HepG2 (cell line): Measurements from ENCODE around the gene LRRC45. TPM values are rescaled to one million over a fixed set of nuclear protein-coding genes. Genes with fewer than 3 reads are reported as not detected.

Experiments used
- AHR ChIP-seq: IDR thresholded peaks from 2 replicates; pipeline ENCODE4 v1.6.1; 2018; ENCODE audit warnings: missing genetic modification reagents, missing compliant biosample characterization
- EHMT2 ChIP-seq: fragments of 200-600 bp; sonication (generic); IDR thresholded peaks from 2 replicates; pipeline ENCODE4 v1.7.0; 2017; ENCODE audit warnings: antibody characterized with exemption, low read depth, low read length, borderline replicate concordance
- ETS1 ChIP-seq: sonication (generic); formaldehyde crosslinking; IDR thresholded peaks from 2 replicates; pipeline ENCODE4 v1.4.0; 2020; ENCODE audit warnings: missing genetic modification reagents
- MATR3 ChIP-seq: sonication (generic); formaldehyde crosslinking; IDR thresholded peaks from 2 replicates; pipeline ENCODE4 v1.4.0; 2020; ENCODE audit warnings: missing genetic modification reagents
- MEIS1 ChIP-seq: sonication (generic); formaldehyde crosslinking; IDR thresholded peaks from 2 replicates; pipeline ENCODE4 v1.9.0; 2021; ENCODE audit warnings: mild to moderate bottlenecking, missing genetic modification reagents, moderate library complexity, borderline replicate concordance
- MTA1 ChIP-seq: sonication (generic); formaldehyde crosslinking; IDR thresholded peaks from 2 replicates; pipeline ENCODE4 v1.4.0; 2020; ENCODE audit warnings: missing genetic modification reagents, mild to moderate bottlenecking, borderline replicate concordance
- PHF5A ChIP-seq: IDR thresholded peaks from one replicate; pipeline ENCODE4 v1.6.1; 2018; ENCODE audit warnings: low read depth, missing genetic modification reagents; ENCODE audit not compliant: unreplicated experiment
- PRDM4 ChIP-seq: sonication (generic); formaldehyde crosslinking; IDR thresholded peaks from 2 replicates; pipeline ENCODE4 v1.9.0; 2021; ENCODE audit warnings: missing genetic modification reagents, borderline replicate concordance
- SAP130 ChIP-seq: IDR thresholded peaks from 2 replicates; pipeline ENCODE4 v1.6.1; 2016; ENCODE audit warnings: low read depth
- STAT6 ChIP-seq: sonication (generic); formaldehyde crosslinking; IDR thresholded peaks from 2 replicates; pipeline ENCODE4 v1.4.0; 2020; ENCODE audit warnings: missing genetic modification reagents, mild to moderate bottlenecking, borderline replicate concordance
- TFE3 ChIP-seq: IDR thresholded peaks from 2 replicates; pipeline ENCODE4 v1.6.1; 2016
- ZBTB33 ChIP-seq: sonication (generic); formaldehyde crosslinking; IDR thresholded peaks from 2 replicates; pipeline ENCODE4 v1.4.0; 2020; ENCODE audit warnings: missing genetic modification reagents
- ZGPAT ChIP-seq: IDR thresholded peaks from 2 replicates; pipeline ENCODE4 v1.6.1; 2016; ENCODE audit warnings: mild to moderate bottlenecking
- ZNF580 ChIP-seq: IDR thresholded peaks from 2 replicates; pipeline ENCODE4 v1.6.1; 2016; ENCODE audit warnings: low read depth, borderline replicate concordance
- ZNF670 ChIP-seq: sonication (generic); formaldehyde crosslinking; IDR thresholded peaks from 2 replicates; pipeline ENCODE4 v1.8.0; 2022; ENCODE audit warnings: mild to moderate bottlenecking, missing genetic modification reagents, borderline replicate concordance
- ZNF841 ChIP-seq: sonication (generic); formaldehyde crosslinking; IDR thresholded peaks from 2 replicates; pipeline ENCODE4 v1.8.1; 2023; ENCODE audit warnings: missing genetic modification reagents, borderline replicate concordance
- polyA plus RNA-seq, 8 experiments: library from polyadenylated mRNA; depleted of rRNA in 3 of 8; stranded (reverse) in 7 of 8; unstranded in 1 of 8; fragments of >200 nt; fragmentation: Illumina TruSeq in 4 of 8; extraction: Trizol in 4 of 8; gene quantifications; 2 replicates each; pipeline versions ENCODE4 v1.2.1 to v1.2.3, GENCODE V29; 2011 to 2016; ENCODE audit warnings: low read depth in 4 of 8, missing spikeins in 1 of 8, mixed read lengths in 1 of 8; ENCODE audit not compliant: insufficient read depth in 1 of 8
- total RNA-seq, 5 experiments: library from RNA; depleted of rRNA; stranded (reverse); fragments of >200 nt; fragmentation: Illumina TruSeq; extraction: Trizol; gene quantifications; 2 replicates each; pipeline ENCODE4 v1.2.3, GENCODE V29; 2016; ENCODE audit warnings: low read depth in 1 of 5

Gene LRRC45
- total and polyA plus RNA-seq, 2 of the 13 experiments (the other 11 are each of a cell fraction or from before 2014, with no cell fraction given): 11.6 to 48.1 TPM

GRCh38 chr17:82065638-82066303, 42.7 kb downstream of the LRRC45 start, which contains the start of gene DUS1L (continued):
- peak; percentile 61 for TF ChIP-seq ZNF670 (CRISPR knock-in tag)
- peak; percentile 57; the same call in 1 of the 2 replicates for TF ChIP-seq TFE3 (CRISPR knock-in tag)
- TF ChIP-seq STAT6 (CRISPR knock-in tag): no peak
- no peak for TF ChIP-seq ETS1 (CRISPR knock-in tag)
- TF ChIP-seq PHF5A (CRISPR knock-in tag): peak; percentile 69
- TF ChIP-seq PRDM4 (CRISPR knock-in tag): peak; percentile 48; the same call in 1 of the 2 replicates
- TF ChIP-seq MEIS1 (CRISPR knock-in tag): peak; percentile 62; the same call in 1 of the 2 replicates
- peak; percentile 88 for TF ChIP-seq SAP130 (CRISPR knock-in tag)
- TF ChIP-seq EHMT2: no peak
- peak; percentile 81; the same call in 1 of the 2 replicates for TF ChIP-seq ZNF580
- TF ChIP-seq AHR: peak; percentile 94; the same call in 1 of the 2 replicates
- TF ChIP-seq MTA1 (CRISPR knock-in tag): peak; percentile 90; the same call in 1 of the 2 replicates
- TF ChIP-seq MATR3 (CRISPR knock-in tag): no peak
- peak; percentile 90; the same call in 1 of the 2 replicates for TF ChIP-seq ZGPAT (CRISPR knock-in tag)
- peak; percentile 90 for TF ChIP-seq ZBTB33 (CRISPR knock-in tag)
- TF ChIP-seq ZNF841 (CRISPR knock-in tag): no peak
